Body of pancreas (tissue), 4 donors: ENCODE measurements around the gene DSC3.

Experiments used
- CTCF ChIP-seq, 7 experiments: fragments of 450-650 bp in 4 of 7; fragments of 200-600 bp in 3 of 7; sonication (generic) in 3 of 7; IDR thresholded peaks; one replicate each; pipeline ENCODE4 v1.5.1; 2016 to 2019; ENCODE audit warnings: antibody characterized with exemption in 7 of 7
- POLR2A ChIP-seq, 3 donors: fragments of 450-650 bp; IDR thresholded peaks; one replicate each; pipeline ENCODE4 v1.6.1; 2016; ENCODE audit warnings: antibody characterized with exemption in 3 of 3, mild to moderate bottlenecking in 2 of 3

DNA sequence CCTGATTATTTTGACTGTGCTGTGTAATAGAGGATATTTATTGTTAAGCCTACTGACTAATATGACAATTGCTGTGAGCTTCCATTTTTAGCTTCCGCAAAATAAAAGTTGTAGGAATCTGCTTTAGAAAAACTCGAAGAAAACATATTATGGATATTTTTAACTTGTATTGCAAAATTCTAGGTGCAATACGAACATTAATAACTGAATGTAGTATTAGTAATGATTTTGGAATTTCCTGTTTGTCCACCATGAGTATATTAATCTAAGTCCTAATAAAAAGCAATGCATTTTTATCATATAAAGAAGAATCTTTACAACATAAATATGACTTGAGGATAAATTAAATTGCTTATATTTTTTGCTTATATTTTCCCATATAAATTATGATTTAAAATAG lies 2.4 kb upstream of the DSC3 start:
- no peak for TF ChIP-seq CTCF (IDR thresholded peaks at IDR 0.05)
- no peak for TF ChIP-seq POLR2A (IDR thresholded peaks at IDR 0.05)
